K562 (cell line): Measurements from ENCODE around the gene IGSF9.

ENCODE experiments used
- CTCF ChIP-seq, 3 experiments: IDR thresholded peaks in 2 of 3; conservative IDR thresholded peaks in 1 of 3; 2 replicates each; pipeline ENCODE4 v1.5.1; 2011 to 2012; ENCODE audit warnings: low read length in 3 of 3, mild to moderate bottlenecking in 3 of 3, control low read depth in 2 of 3, improper control_type of control experiment in 1 of 3, inconsistent platforms in 1 of 3, low read depth in 1 of 3, mixed read lengths in 1 of 3, moderate library complexity in 1 of 3; ENCODE audit not compliant: insufficient read depth in 2 of 3
- FOXP4 ChIP-seq: sonication (generic); formaldehyde crosslinking; IDR thresholded peaks from 2 replicates; pipeline ENCODE4 v1.8.0; 2022; ENCODE audit warnings: mild to moderate bottlenecking, missing genetic modification reagents, borderline replicate concordance

- TF ChIP-seq CTCF (IDR thresholded peaks at IDR 0.05 in 2 of 3, conservative IDR thresholded peaks at IDR 0.05 in 1 of 3; ENCODE audit: insufficient read depth in 2 of 3, low read depth in 1 of 3, low read length in 3 of 3) (no peak), FOXP4 (CRISPR knock-in tag) (no peak)
Measured at GRCh38 chr1:159913451-159914192, 31.8 kb downstream of the IGSF9 start.
